ACHN (cell line): Measurements from ENCODE around the gene TOP1.

Experiments used
- DNase-seq: peaks from one replicate; pipeline ENCODE4 v3.0.0-alpha.2; 2015
- in situ Hi-C: cut with HindIII; loops from 2 replicates; pipeline ENCODE4 v1.10.0; 2017; ENCODE audit warnings: low sequenced_read_pairs, low pct_ligation_motif_present, low pct_unique_long_range_greater_than_20kb

The TOP1 gene

GRCh38 chr20:41051009-41051825 lies 22.6 kb downstream of the TOP1 start:
- DNase-seq, result no peak
- in situ Hi-C loops, result no loop called here

GRCh38 chr20:41052742-41053419 lies 24.3 kb downstream of the TOP1 start:
- no peak for DNase-seq
- in situ Hi-C loops, result no loop called here

- DNase-seq, result no peak
These were observed 25.6 kb downstream of the TOP1 start for GRCh38 chr20:41054070-41054846.

GRCh38 chr20:41054847-41055230 lies 26.2 kb downstream of the TOP1 start:
- DNase-seq, result no peak
- in situ Hi-C loops, result no loop called here

More at GRCh38 chr20:41054070-41054846, 25.6 kb downstream of the TOP1 start:
- in situ Hi-C loops, result no loop called here

GRCh38 chr20:41055679-41056078 lies 27.1 kb downstream of the TOP1 start:
- in situ Hi-C loops, result no loop called here
- DNase-seq, result no peak

- no peak for DNase-seq
- in situ Hi-C loops, result no loop called here
These were observed 29.5 kb downstream of the TOP1 start for GRCh38 chr20:41057999-41058673.

GRCh38 chr20:41058674-41059635 lies 30.3 kb downstream of the TOP1 start:
- in situ Hi-C loops, result no loop called here
- DNase-seq, result no peak

- DNase-seq, result no peak
- in situ Hi-C loops, result no loop called here
These were observed 32.5 kb downstream of the TOP1 start for GRCh38 chr20:41061155-41061554.

- no peak for DNase-seq
- in situ Hi-C loops, result no loop called here
These were observed 34.8 kb downstream of the TOP1 start for GRCh38 chr20:41063442-41063841.

- no peak for DNase-seq
- in situ Hi-C loops, result no loop called here
These were observed 35.8 kb downstream of the TOP1 start for GRCh38 chr20:41064377-41064776.

- in situ Hi-C loops, result no loop called here
- DNase-seq, result no peak
These were observed 37.1 kb downstream of the TOP1 start for GRCh38 chr20:41065716-41066115.

GRCh38 chr20:41068806-41069205 lies 40.2 kb downstream of the TOP1 start:
- in situ Hi-C loops, result no loop called here
- no peak for DNase-seq

- in situ Hi-C loops, result no loop called here
- no peak for DNase-seq
These were observed 43.7 kb downstream of the TOP1 start for GRCh38 chr20:41072190-41072863.

GRCh38 chr20:41072915-41073314 lies 44.3 kb downstream of the TOP1 start:
- DNase-seq, result no peak
- in situ Hi-C loops, result no loop called here

- in situ Hi-C loops, result no loop called here
- DNase-seq, result no peak
These were observed 45.8 kb downstream of the TOP1 start for GRCh38 chr20:41074441-41074840.

- no peak for DNase-seq
- in situ Hi-C loops, result no loop called here
These were observed 48.2 kb downstream of the TOP1 start for GRCh38 chr20:41076776-41077175.

- in situ Hi-C loops, result no loop called here
- peak; percentile 53 for DNase-seq
These were observed 49.7 kb downstream of the TOP1 start for GRCh38 chr20:41078329-41078728.
